A549 treated with Hydrocortisone at 1 μM for 4 hours (cell line): ENCODE data around the gene CBFA2T2. TPM values are rescaled to one million over a fixed set of nuclear protein-coding genes. Genes with fewer than 3 reads are reported as not detected.

Experiments
- total RNA-seq: library from RNA; stranded (reverse); fragments of 200-300 nt; extraction: Qiagen RNA extraction; gene quantifications from 5 replicates; pipeline ENCODE4 v1.2.3, GENCODE V29; 2022

The CBFA2T2 gene
- 4.6 to 5.8 TPM (median 5.6 TPM) in 5 replicates for total RNA-seq

DNA sequence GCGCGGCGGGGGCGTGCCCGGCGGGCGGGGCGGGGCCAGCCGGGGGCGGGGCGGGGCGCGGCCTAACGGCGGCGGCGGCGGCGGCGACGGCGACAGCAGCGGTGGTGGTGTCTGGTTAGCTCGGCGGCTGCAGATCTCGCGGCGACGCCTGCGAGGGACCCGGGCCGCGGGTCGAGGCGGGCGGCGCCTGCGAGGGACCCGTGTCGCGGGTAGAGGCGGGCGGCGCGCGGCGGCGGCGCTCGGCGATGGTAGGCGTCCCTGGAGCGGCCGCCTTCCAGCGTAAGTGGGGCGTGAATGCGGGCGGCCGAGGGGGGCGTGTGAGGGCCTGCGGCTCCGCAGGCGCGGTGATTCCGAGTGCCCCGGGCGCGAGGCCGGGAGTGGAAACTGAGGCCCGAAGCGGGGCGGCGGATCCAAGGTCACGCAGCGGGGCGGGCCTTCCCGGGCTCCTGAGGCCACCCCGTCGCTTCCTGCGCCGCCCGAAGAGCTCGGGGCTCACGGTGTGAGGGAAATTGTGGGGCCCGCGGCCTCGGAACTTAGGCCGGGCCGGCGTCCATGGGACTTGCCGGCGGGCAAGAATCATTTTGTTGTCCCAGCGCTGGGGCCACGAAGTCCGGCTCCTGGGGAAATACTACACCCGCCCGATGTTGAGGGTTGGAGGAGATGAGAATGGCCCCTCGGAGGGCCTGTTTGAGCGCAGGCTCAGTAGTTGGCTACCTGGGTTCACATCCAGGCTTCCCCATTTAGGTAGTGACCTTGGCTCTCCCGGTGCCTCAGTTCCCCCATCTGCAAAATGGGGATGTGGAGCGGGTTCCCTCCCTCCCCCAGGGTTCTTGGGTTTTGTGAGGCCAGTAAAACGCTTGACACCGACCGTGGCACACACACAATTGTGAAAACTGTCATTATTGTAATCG is at the start of gene CBFA2T2:
Gene CBFA2T2, plus strand, starts transcription at position 74 of the 911 bp plus-strand sequence. Its CDS starts 172 bp downstream, at position 246.

GRCh38 chr20:33443512-33444239 is 46.2 kb upstream of the CBFA2T2 start, which contains the start of gene SNTA1:
SNTA1 (minus strand) TSS chr20:33443763; CDS start chr20:33443620, 143 bp downstream.

DNA sequence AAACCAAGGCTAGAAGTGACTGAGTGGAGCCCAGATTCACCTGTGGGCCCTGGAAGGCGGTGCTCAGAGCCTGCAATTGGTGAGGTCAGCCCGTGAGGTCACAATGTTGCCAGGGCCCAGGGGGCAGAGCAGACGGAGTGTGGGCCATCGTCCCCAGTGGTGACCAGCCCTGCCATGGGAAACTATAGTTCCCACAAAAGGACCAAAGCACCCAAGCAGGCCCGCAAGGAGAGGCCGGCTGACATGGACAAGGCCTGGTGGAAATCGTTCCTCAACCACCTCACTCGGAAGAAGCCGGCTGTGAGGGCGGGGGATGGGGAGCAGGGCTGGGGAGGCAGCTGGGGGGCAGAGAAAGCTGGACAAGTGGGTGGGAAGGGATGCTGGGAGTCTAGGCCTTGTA is 172.3 kb downstream of the CBFA2T2 start, which contains the start of gene C20orf144:
Gene C20orf144, plus strand, starts transcription at position 156 of the 400 bp plus-strand sequence. Its CDS starts 19 bp downstream, at position 175.

GRCh38 chr20:33666293-33667244 is 176.7 kb downstream of the CBFA2T2 start, which contains the start of gene ACTL10:
ACTL10 (plus strand) TSS chr20:33666943; CDS start chr20:33667498, 555 bp downstream.

GRCh38 chr20:33674294-33675135 is 184.6 kb downstream of the CBFA2T2 start, which contains the start of gene NECAB3:
NECAB3 (minus strand) TSS chr20:33674428; CDS start chr20:33674352, 76 bp downstream.

DNA sequence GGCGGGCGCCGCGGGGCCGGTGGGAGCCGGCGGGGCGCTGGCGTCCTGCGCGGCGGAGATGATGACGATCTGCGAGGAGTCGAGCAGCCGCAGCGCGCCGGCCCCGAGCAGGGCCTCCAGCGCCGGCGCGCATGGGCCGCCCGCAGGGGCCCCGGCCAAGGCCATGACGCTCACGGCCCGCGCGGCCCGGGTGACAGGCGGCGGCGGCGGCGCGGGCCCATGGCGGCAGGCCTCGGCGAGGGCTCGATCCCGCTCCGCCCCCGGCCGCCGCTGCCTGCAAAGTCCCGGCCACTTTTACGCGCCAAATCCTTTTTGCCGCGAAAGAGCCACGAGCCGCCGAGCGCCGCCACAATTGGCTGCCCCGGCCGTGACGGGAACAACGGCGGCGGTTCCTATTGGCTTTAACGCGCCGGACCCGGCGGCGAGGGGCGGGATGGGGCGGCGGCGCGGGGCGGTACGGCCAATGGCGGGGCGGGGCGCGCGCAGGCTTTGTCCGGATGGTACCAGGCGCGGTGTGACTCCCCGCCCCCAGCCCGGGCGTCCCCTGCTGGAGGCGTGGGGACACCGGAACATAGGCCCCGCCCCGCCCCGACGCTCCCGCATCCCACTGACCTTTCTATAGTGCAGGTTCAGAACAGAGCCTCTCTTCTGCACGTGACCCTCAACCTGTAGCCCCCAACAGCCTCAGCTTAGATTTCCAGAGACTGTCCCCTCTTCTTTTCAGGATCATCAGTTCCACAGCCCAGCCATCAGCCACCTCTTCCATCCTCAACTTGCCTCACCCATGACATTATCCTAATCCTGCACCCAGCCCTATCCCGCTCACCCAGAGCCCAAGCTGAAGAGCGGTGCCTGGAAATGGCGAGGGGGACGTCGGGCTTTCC is 196.4 kb downstream of the CBFA2T2 start, which contains the start of gene E2F1:
Gene E2F1, minus strand, starts transcription at position 286 of the 884 bp plus-strand sequence. Its CDS starts 121 bp downstream, at position 165.

Other genes starting within 250 kb of the CBFA2T2 start
- 0.06 to 0.17 TPM (median 0.12 TPM) in 4 of 5 replicates, not detected in the other for gene BPIFB1, start 206.9 kb upstream of the CBFA2T2 start, total RNA-seq
- 30.6 to 34.8 TPM (median 32.0 TPM) in 5 replicates for gene CDK5RAP1, start 88.6 kb upstream of the CBFA2T2 start, total RNA-seq
- gene SNTA1, start 46.3 kb upstream of the CBFA2T2 start, total RNA-seq: 9.3 to 12.0 TPM (median 10.6 TPM) in 5 replicates
- 0.05 to 0.13 TPM (median 0.08 TPM) in 5 replicates for gene C20orf144, start 172.2 kb downstream of the CBFA2T2 start, total RNA-seq
- gene ACTL10, start 176.8 kb downstream of the CBFA2T2 start, total RNA-seq: 0.06 TPM in 2 of 5 replicates, not detected in the others
- 9.1 to 12.8 TPM (median 11.3 TPM) in 5 replicates for gene NECAB3, start 184.3 kb downstream of the CBFA2T2 start, total RNA-seq
- 22.3 to 29.6 TPM (median 27.4 TPM) in 5 replicates for gene E2F1, start 196.3 kb downstream of the CBFA2T2 start, total RNA-seq
- 4.8 to 6.9 TPM (median 6.4 TPM) in 5 replicates for gene PXMP4, start 230.2 kb downstream of the CBFA2T2 start, total RNA-seq
- 3.1 to 4.2 TPM (median 3.7 TPM) in 5 replicates for gene ZNF341, start 241.9 kb downstream of the CBFA2T2 start, total RNA-seq